Skeletal muscle satellite cell (primary cell): ENCODE results near the gene PDE5A.

ENCODE experiments used
- H3K27me3 ChIP-seq: 2 replicates; pipeline ENCODE4 v1.7.0; 2013; ENCODE audit warnings: low read length; ENCODE audit not compliant: control insufficient read depth, insufficient read depth
- H3K36me3 ChIP-seq: 2 replicates; pipeline ENCODE4 v1.7.0; 2013; ENCODE audit warnings: mild to moderate bottlenecking, control low read depth, low read length; ENCODE audit not compliant: insufficient read depth
- H3K4me1 ChIP-seq: 2 replicates; pipeline ENCODE4 v1.7.0; 2013; ENCODE audit warnings: low read length; ENCODE audit not compliant: control insufficient read depth, insufficient read depth
- H3K4me2 ChIP-seq: 2 replicates; pipeline ENCODE4 v1.7.0; 2013; ENCODE audit warnings: mild to moderate bottlenecking, low read length
- H3K4me3 ChIP-seq: 2 replicates; pipeline ENCODE4 v1.7.0; 2013; ENCODE audit warnings: low read length
- H3K9ac ChIP-seq: 2 replicates; pipeline ENCODE4 v1.7.0; 2013; ENCODE audit warnings: mild to moderate bottlenecking, low read depth, low read length, moderate library complexity
- H3K9me3 ChIP-seq: replicated peaks from 2 replicates; pipeline ENCODE4 v1.7.0; 2013; ENCODE audit warnings: mild to moderate bottlenecking, control low read depth, low read length

The PDE5A gene

GRCh38 chr4:119623025-119623424 is 5.6 kb downstream of the PDE5A start:
- H3K4me1 ChIP-seq, result no peaks in the 10 kb centered on the region
- no peak overlapping the region for H3K4me3 ChIP-seq
- no peaks in the 10 kb centered on the region for H3K36me3 ChIP-seq
- H3K9ac ChIP-seq, result no peak overlapping the region
- no peak overlapping the region for H3K4me2 ChIP-seq
- no peaks in the 10 kb centered on the region for H3K9me3 ChIP-seq
- no peaks in the 10 kb centered on the region for H3K27me3 ChIP-seq

- no peaks in the 10 kb centered on the region for H3K4me1 ChIP-seq
- H3K4me2 ChIP-seq, result no peak overlapping the region
- H3K9me3 ChIP-seq, result no peaks in the 10 kb centered on the region
- H3K36me3 ChIP-seq, result no peaks in the 10 kb centered on the region
- H3K9ac ChIP-seq, result no peak overlapping the region
- H3K4me3 ChIP-seq, result no peak overlapping the region
- H3K27me3 ChIP-seq, result no peaks in the 10 kb centered on the region
Observed at GRCh38 chr4:119615068-119615719, 13.4 kb downstream of the PDE5A start.

GRCh38 chr4:119604266-119604665 is 24.3 kb downstream of the PDE5A start:
- Histone ChIP-seq H3K4me3 (no peak overlapping the region), H3K4me2 (no peak overlapping the region), H3K9me3 (no peaks in the 10 kb centered on the region), H3K4me1 (no peaks in the 10 kb centered on the region), H3K9ac (no peak overlapping the region), H3K27me3 (no peaks in the 10 kb centered on the region), H3K36me3 (no peaks in the 10 kb centered on the region)

- Histone ChIP-seq H3K9me3 (no peaks in the 10 kb centered on the region), H3K4me3 (no peak overlapping the region), H3K36me3 (no peaks in the 10 kb centered on the region), H3K4me2 (no peak overlapping the region), H3K9ac (no peak overlapping the region), H3K27me3 (no peaks in the 10 kb centered on the region), H3K4me1 (no peaks in the 10 kb centered on the region)
Observed at GRCh38 chr4:119602366-119602765, 26.2 kb downstream of the PDE5A start.

- H3K4me3 ChIP-seq, result no peak overlapping the region
- no peak overlapping the region for H3K9ac ChIP-seq
- no peaks in the 10 kb centered on the region for H3K27me3 ChIP-seq
- H3K36me3 ChIP-seq, result no peaks in the 10 kb centered on the region
- H3K4me1 ChIP-seq, result no peaks in the 10 kb centered on the region
- H3K9me3 ChIP-seq, result no peaks in the 10 kb centered on the region
- H3K4me2 ChIP-seq, result no peak overlapping the region
Observed at GRCh38 chr4:119598521-119598920, 30.1 kb downstream of the PDE5A start.

GRCh38 chr4:119597377-119597776 is 31.2 kb downstream of the PDE5A start:
- no peaks in the 10 kb centered on the region for H3K4me1 ChIP-seq
- H3K9me3 ChIP-seq, result no peaks in the 10 kb centered on the region
- no peak overlapping the region for H3K4me2 ChIP-seq
- H3K9ac ChIP-seq, result no peak overlapping the region
- no peaks in the 10 kb centered on the region for H3K36me3 ChIP-seq
- H3K4me3 ChIP-seq, result no peak overlapping the region
- H3K27me3 ChIP-seq, result no peaks in the 10 kb centered on the region

- H3K9ac ChIP-seq, result no peak overlapping the region
- H3K27me3 ChIP-seq, result no peaks in the 10 kb centered on the region
- H3K36me3 ChIP-seq, result no peaks in the 10 kb centered on the region
- H3K4me3 ChIP-seq, result no peak overlapping the region
- no peaks in the 10 kb centered on the region for H3K4me1 ChIP-seq
- H3K4me2 ChIP-seq, result no peak overlapping the region
- H3K9me3 ChIP-seq, result no peaks in the 10 kb centered on the region
Observed at GRCh38 chr4:119593698-119594097, 34.9 kb downstream of the PDE5A start.

- H3K9ac ChIP-seq, result no peak overlapping the region
- H3K4me3 ChIP-seq, result no peak overlapping the region
- H3K9me3 ChIP-seq, result no peaks in the 10 kb centered on the region
- no peaks in the 10 kb centered on the region for H3K36me3 ChIP-seq
- no peak overlapping the region for H3K4me2 ChIP-seq
- no peaks in the 10 kb centered on the region for H3K27me3 ChIP-seq
- H3K4me1 ChIP-seq, result no peaks in the 10 kb centered on the region
Observed at GRCh38 chr4:119592830-119593229, 35.8 kb downstream of the PDE5A start.

- no peaks in the 10 kb centered on the region for H3K27me3 ChIP-seq
- no peak overlapping the region for H3K9ac ChIP-seq
- H3K36me3 ChIP-seq, result no peaks in the 10 kb centered on the region
- H3K4me3 ChIP-seq, result no peak overlapping the region
- no peaks in the 10 kb centered on the region for H3K9me3 ChIP-seq
- no peak overlapping the region for H3K4me2 ChIP-seq
- H3K4me1 ChIP-seq, result no peaks in the 10 kb centered on the region
Observed at GRCh38 chr4:119589165-119589564, 39.4 kb downstream of the PDE5A start.

- Histone ChIP-seq H3K9ac (no peak overlapping the region), H3K27me3 (no peaks in the 10 kb centered on the region), H3K36me3 (no peaks in the 10 kb centered on the region), H3K4me1 (no peaks in the 10 kb centered on the region), H3K9me3 (no peaks in the 10 kb centered on the region), H3K4me3 (no peak overlapping the region), H3K4me2 (no peak overlapping the region)
Observed at GRCh38 chr4:119587796-119588195, 40.8 kb downstream of the PDE5A start.

GRCh38 chr4:119585771-119586170 is 42.8 kb downstream of the PDE5A start:
- Histone ChIP-seq H3K4me3 (no peak overlapping the region), H3K9ac (no peak overlapping the region), H3K4me1 (no peaks in the 10 kb centered on the region), H3K27me3 (no peaks in the 10 kb centered on the region), H3K36me3 (no peaks in the 10 kb centered on the region), H3K9me3 (no peaks in the 10 kb centered on the region), H3K4me2 (no peak overlapping the region)

GRCh38 chr4:119581190-119581873 is 47.3 kb downstream of the PDE5A start:
- no peak overlapping the region for H3K9ac ChIP-seq
- no peaks in the 10 kb centered on the region for H3K36me3 ChIP-seq
- no peaks in the 10 kb centered on the region for H3K27me3 ChIP-seq
- no peaks in the 10 kb centered on the region for H3K4me1 ChIP-seq
- no peaks in the 10 kb centered on the region for H3K9me3 ChIP-seq
- H3K4me3 ChIP-seq, result no peak overlapping the region
- no peak overlapping the region for H3K4me2 ChIP-seq
